Measurements from ENCODE around the gene LRFN3. TPM values are rescaled to one million over a fixed set of nuclear protein-coding genes. Genes with fewer than 3 reads are reported as not detected.

LRFN3 gene
- total and polyA plus RNA-seq, 2 donors (not counting 1 experiment from before 2014, with no cell fraction given), result 2.2 to 2.6 TPM

GRCh38 chr19:35939307-35940077, 3.3 kb downstream of the LRFN3 start:
- Histone ChIP-seq H2AFZ (ENCODE audit: low read length) (no peak overlapping the region), H3K4me2 (ENCODE audit: extremely low read depth, insufficient read depth, low read length) (no peak overlapping the region), H3K9ac (ENCODE audit: insufficient read depth, low read length) (no peak overlapping the region), H3K27ac (ENCODE audit: insufficient read depth, low read length) (no peak overlapping the region), H3K9me3 (ENCODE audit: control insufficient read depth, insufficient read depth, low read depth, low read length) (no peaks in the 10 kb centered on the region), H3K4me1 (ENCODE audit: control insufficient read depth, extremely low read depth, insufficient read depth, low read length) (peaks cover 5% of the 10 kb centered on the region), H3K4me3 (replicated peaks in 1 of 4; ENCODE audit: control extremely low read depth in 1 of 4, insufficient read depth in 1 of 4, low read depth in 3 of 4, low read length in 4 of 4) (no peak overlapping the region), H3K79me2 (ENCODE audit: control insufficient read depth, insufficient read depth, low read length) (no peaks in the 10 kb centered on the region), H3K27me3 (ENCODE audit: control insufficient read depth, insufficient read depth, low read length) (no peaks in the 10 kb centered on the region), H3K36me3 (ENCODE audit: control insufficient read depth, insufficient read depth, low read length) (peaks cover 4% of the 10 kb centered on the region), H4K20me1 (ENCODE audit: control insufficient read depth, extremely low read depth, insufficient read depth, low read length) (no peaks in the 10 kb centered on the region)
- TF ChIP-seq EZH2 (IDR thresholded peaks at IDR 0.05; ENCODE audit: low read length, missing control alignments) (no peak), CTCF (conservative IDR thresholded peaks at IDR 0.05 in 1 of 2, IDR thresholded peaks at IDR 0.05 in 1 of 2; ENCODE audit: low read depth in 1 of 2, low read length in 2 of 2) (no peak)
- DNase-seq (ENCODE audit: low read depth in 2 of 2), result no peak

- Histone ChIP-seq H3K36me3 (ENCODE audit: control insufficient read depth, insufficient read depth, low read length) (peaks cover 4% of the 10 kb centered on the region), H3K4me2 (ENCODE audit: extremely low read depth, insufficient read depth, low read length) (no peak overlapping the region), H3K4me1 (ENCODE audit: control insufficient read depth, extremely low read depth, insufficient read depth, low read length) (peaks cover 3% of the 10 kb centered on the region), H3K79me2 (ENCODE audit: control insufficient read depth, insufficient read depth, low read length) (no peaks in the 10 kb centered on the region), H2AFZ (ENCODE audit: low read length) (no peak overlapping the region), H3K27me3 (ENCODE audit: control insufficient read depth, insufficient read depth, low read length) (no peaks in the 10 kb centered on the region), H4K20me1 (ENCODE audit: control insufficient read depth, extremely low read depth, insufficient read depth, low read length) (no peaks in the 10 kb centered on the region), H3K9ac (ENCODE audit: insufficient read depth, low read length) (no peak overlapping the region), H3K9me3 (ENCODE audit: control insufficient read depth, insufficient read depth, low read depth, low read length) (no peaks in the 10 kb centered on the region), H3K27ac (ENCODE audit: insufficient read depth, low read length) (no peak overlapping the region), H3K4me3 (replicated peaks in 1 of 4; ENCODE audit: control extremely low read depth in 1 of 4, insufficient read depth in 1 of 4, low read depth in 3 of 4, low read length in 4 of 4) (no peak overlapping the region)
- TF ChIP-seq CTCF (conservative IDR thresholded peaks at IDR 0.05 in 1 of 2, IDR thresholded peaks at IDR 0.05 in 1 of 2; ENCODE audit: low read depth in 1 of 2, low read length in 2 of 2) (no peak), EZH2 (IDR thresholded peaks at IDR 0.05; ENCODE audit: low read length, missing control alignments) (no peak)
- DNase-seq (ENCODE audit: low read depth in 2 of 2), result no peak
These were observed 4.1 kb downstream of the LRFN3 start for GRCh38 chr19:35940078-35940775.

GRCh38 chr19:35940839-35941238, 4.7 kb downstream of the LRFN3 start:
- no peak overlapping the region for H3K4me3 ChIP-seq (replicated peaks in 1 of 4; ENCODE audit: control extremely low read depth in 1 of 4, insufficient read depth in 1 of 4, low read depth in 3 of 4, low read length in 4 of 4)
- no peak overlapping the region for H3K4me2 ChIP-seq (ENCODE audit: extremely low read depth, insufficient read depth, low read length)
- H3K4me1 ChIP-seq (ENCODE audit: control insufficient read depth, extremely low read depth, insufficient read depth, low read length), result peaks cover under 1% of the 10 kb centered on the region
- H2AFZ ChIP-seq (ENCODE audit: low read length), result no peak overlapping the region
- no peaks in the 10 kb centered on the region for H3K79me2 ChIP-seq (ENCODE audit: control insufficient read depth, insufficient read depth, low read length)
- H3K9me3 ChIP-seq (ENCODE audit: control insufficient read depth, insufficient read depth, low read depth, low read length), result no peaks in the 10 kb centered on the region
- TF ChIP-seq EZH2 (IDR thresholded peaks at IDR 0.05; ENCODE audit: low read length, missing control alignments), result no peak
- no peak for TF ChIP-seq CTCF (conservative IDR thresholded peaks at IDR 0.05 in 1 of 2, IDR thresholded peaks at IDR 0.05 in 1 of 2; ENCODE audit: low read depth in 1 of 2, low read length in 2 of 2)
- no peak overlapping the region for H3K27ac ChIP-seq (ENCODE audit: insufficient read depth, low read length)
- no peak overlapping the region for H3K9ac ChIP-seq (ENCODE audit: insufficient read depth, low read length)
- no peaks in the 10 kb centered on the region for H4K20me1 ChIP-seq (ENCODE audit: control insufficient read depth, extremely low read depth, insufficient read depth, low read length)
- H3K36me3 ChIP-seq (ENCODE audit: control insufficient read depth, insufficient read depth, low read length), result peaks cover 4% of the 10 kb centered on the region
- H3K27me3 ChIP-seq (ENCODE audit: control insufficient read depth, insufficient read depth, low read length), result no peaks in the 10 kb centered on the region
- no peak for DNase-seq (ENCODE audit: low read depth in 2 of 2)

All from fibroblast of lung (primary cell).